Stimulated activated CD8-positive, alpha-beta memory T cell treated with anti-CD3 and anti-CD28 coated beads, Interleukin-7, amount 100 ng/mL, for 4 hours (primary cell): ENCODE results near the gene METTL8.
"Not testable (repeated sequence)": the region's sequence is repeated elsewhere in the genome, so short reads cannot be mapped to it uniquely, and the experiment has no call there.

ENCODE experiments used
- DNase-seq, 2 donors: peaks; one replicate each; pipeline ENCODE4 v3.0.0-alpha.2; 2020; ENCODE audit warnings: low read depth in 2 of 2

METTL8 gene

GRCh38 chr2:171311589-171311988 lies 122.2 kb downstream of the METTL8 start:
- DNase-seq: not testable (repeated sequence)

DNA sequence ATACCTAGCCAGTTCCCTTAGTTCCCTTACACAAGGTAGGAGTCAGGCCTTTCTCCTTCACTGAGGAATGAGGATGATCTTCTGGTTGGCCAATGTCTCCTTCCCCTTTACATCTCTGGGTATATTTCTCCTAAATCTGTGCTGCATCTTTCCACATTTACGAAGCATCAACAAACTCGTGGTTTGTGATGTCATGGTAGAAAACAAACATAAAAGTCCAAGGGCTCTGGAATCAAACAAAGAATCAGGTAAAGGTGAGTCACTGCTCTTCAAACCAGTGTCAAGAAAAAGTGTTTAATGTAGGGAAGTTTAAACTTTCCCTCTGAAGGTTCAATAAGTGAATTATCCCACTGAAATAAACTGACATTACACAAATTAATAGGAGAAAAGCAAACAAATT lies 122.9 kb downstream of the METTL8 start:
- no peak for DNase-seq

DNA sequence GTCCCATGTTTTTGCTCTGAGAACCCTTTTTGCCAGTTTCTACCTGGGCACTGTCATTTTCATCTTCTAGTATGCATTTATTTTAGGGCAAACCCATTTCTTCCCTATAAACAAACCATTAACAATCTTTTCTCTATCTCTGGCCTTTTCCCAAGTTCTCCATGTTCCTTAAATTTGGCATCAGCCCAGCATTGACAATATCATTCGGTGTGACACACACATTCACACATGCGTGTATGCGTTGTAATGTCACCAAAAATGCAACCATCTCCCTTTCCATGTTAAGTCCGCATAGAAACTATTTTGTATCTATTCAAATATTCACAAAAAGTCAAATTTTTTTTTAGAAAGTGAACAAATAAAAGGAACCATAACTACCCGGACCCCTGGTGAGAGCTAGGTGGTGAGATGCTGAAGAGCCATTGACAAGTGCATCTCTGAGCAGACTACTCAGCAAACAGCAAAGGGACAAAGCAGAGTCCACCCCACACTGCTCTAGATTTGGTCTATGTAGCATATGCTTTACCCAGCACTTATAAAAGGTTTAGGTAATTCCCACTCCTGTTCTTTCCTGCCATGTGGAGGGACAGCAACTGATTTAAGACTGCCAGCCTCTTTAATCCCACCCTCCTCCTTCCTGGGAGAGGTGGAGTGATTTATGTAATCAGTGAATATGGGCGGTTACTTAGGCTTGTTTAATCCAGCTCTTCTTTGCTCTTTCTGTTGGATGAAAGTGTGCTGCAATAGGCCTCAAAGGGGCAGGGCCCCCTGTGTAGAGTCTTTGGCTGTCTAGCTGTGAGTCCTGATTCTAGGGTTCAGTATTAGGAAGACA lies 124.1 kb downstream of the METTL8 start:
- no peak for DNase-seq

DNA sequence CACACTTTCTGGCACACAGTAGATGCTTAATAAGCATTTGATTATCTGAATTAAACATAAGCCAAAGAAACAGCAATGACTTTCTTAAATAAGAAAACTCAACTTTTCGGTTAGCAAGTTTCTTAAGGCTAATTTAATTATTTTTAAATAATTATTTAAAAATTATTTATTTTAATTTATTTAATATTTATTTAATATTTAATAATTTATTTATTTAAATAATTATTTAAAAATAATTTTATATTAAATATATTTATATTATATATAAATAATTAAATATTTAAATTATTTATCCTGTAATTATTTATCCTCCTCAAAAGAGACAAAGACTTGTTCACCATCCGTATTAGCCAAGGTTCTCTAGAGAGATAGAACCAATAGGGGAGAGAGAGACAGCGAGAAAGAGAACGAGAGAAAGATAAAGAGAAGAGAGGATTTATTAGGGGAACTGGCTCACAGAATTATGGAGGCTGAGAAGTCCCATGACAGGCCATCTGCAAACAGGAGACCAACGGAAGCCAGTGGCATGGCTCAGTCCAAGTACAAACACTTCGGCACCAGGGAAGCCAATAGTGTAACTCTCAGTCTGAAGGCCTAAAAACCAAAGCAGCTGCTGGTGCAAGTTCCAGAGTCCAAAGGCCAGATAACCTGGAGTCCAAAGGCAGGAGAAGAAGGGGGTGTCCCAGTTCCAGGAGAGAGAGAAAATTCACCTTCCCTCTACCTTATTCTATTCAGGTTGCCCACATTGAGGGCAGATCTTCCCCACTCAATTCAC lies 125.3 kb downstream of the METTL8 start:
- DNase-seq: no peak

DNA sequence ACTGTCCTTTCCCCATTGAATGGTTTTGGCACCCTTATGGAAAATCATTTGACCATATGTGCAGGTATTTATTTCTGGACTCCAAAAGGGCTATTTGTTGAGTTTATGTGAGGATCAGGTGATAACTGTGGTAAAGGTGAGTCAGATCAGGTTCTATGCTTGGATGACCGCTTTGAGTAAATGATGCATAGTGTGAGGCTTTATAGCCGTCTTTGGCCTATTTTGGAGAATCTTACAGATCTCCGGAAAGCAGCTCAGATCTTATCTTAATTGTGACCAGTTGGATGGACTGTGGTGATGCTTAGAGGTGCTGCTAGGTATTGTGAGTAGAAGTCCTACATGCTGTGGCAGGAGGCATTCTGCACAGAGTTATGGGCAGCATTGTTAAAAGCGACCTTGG lies 126.2 kb downstream of the METTL8 start:
- DNase-seq: no peak

GRCh38 chr2:171297956-171298355 lies 135.8 kb downstream of the METTL8 start:
- DNase-seq: no peak

GRCh38 chr2:171294608-171295007 lies 139.2 kb downstream of the METTL8 start:
- DNase-seq: no peak

DNA sequence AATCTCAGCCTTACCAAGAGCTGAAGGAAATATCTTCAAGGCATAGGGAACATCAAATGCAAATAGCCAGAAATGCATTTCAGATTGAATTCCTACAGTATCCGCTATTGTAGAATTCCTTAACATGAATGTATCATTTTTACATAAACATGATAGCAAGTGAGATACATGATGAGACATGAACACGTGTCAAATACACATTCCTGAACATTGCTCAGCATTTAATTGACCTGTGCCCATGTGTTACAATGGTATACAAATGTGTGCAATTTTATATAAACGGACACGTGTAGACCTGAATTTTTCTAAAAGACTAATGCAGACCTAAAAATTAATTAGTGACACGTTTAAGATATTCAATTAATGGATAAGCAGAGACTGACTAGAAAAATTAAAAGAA lies 140.1 kb downstream of the METTL8 start:
- DNase-seq: no peak

GRCh38 chr2:171289991-171290390 lies 143.8 kb downstream of the METTL8 start:
- DNase-seq: no peak

GRCh38 chr2:171289316-171289715 lies 144.5 kb downstream of the METTL8 start:
- DNase-seq: no peak

GRCh38 chr2:171287611-171288010 lies 146.2 kb downstream of the METTL8 start:
- DNase-seq: no peak

DNA sequence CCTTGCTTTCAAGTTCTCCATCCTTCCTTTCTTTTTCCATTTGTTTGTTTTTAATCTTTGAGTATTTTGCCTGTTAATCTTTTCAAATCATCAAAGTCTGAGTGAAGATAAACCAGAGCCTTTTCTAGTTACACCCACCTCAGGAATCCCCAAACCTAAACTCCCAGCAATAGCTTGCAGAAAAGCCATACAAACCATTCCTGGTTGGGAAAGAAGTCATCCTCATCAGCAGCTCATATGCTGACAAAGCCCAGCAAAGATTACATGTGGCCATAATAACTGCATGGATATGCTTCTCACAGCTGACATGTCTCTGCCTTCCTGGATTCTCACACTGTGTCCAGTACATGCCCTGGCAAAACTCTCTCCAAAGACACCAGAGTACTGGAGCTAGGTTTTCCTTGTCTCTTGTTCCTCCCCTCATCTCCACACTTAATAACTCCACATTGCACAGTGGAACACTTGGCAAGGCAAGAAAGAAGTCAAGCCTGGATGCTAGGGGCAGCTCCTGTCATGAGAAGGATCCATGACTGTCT lies 146.7 kb downstream of the METTL8 start:
- no peak for DNase-seq

- DNase-seq: no peak
Observed at GRCh38 chr2:171281110-171281509, 152.7 kb downstream of the METTL8 start.

GRCh38 chr2:171279983-171280790 lies 153.6 kb downstream of the METTL8 start:
- DNase-seq: no peak

DNA sequence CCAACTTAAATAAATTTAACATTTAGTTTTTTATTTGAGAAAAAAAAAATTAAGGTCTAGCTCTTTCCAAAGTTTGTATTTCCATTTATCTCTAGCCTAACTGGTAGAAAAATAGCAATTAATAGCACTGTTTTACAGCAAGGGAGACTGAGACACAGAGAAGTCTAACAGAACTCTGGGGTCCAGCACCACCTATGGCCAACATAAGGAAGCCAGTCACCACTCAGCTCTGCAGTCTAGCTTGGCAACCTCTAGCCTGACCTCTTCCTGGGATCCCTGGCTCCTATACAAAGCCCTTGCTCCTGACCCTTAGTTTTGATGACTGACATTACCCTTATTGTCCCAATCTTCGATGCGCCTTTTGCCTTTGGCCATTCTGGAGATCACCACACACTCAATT lies 159.0 kb downstream of the METTL8 start:
- no peak for DNase-seq

DNA sequence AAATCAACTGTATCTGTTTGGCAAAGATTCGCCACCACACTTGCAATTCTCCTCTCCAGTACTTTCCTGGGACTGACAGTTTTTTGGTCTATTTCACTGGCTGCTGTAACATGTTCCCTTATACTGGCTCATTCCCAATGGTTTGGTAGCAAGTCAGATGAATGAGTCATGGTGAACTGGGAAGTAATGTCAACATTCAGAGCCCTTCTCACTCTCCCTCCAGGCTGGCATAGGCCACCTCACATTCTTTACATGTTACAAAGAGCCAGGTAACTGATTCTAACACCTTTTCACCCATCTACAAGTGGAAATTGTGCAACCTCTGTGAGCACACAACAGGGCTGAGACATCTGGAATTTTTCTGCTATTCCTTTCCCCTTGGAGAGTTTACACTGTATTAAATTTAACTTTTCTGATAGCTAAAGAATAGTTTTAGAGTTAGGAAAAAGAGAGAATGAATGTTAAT lies 161.8 kb downstream of the METTL8 start:
- DNase-seq: no peak

- no peak for DNase-seq
Observed at GRCh38 chr2:171271386-171271785, 162.4 kb downstream of the METTL8 start.

GRCh38 chr2:171267855-171268629 lies 165.7 kb downstream of the METTL8 start:
- no peak for DNase-seq
